Left ventricle myocardium inferior (tissue), 1 donor: ENCODE data around the gene KDM4C. TPM values are rescaled to one million over a fixed set of nuclear protein-coding genes. Genes with fewer than 3 reads are reported as not detected.

ENCODE experiments used
- DNase-seq: peaks from one replicate; pipeline ENCODE4 v3.0.0-alpha.2; 2020
- H3K27ac ChIP-seq: fragments of 200-600 bp; replicated peaks from 2 replicates; pipeline ENCODE4 v1.8.0; 2021
- H3K27me3 ChIP-seq: fragments of 200-600 bp; 2 replicates; pipeline ENCODE4 v1.8.0; 2021; ENCODE audit warnings: low read depth
- H3K36me3 ChIP-seq: fragments of 200-600 bp; 2 replicates; pipeline ENCODE4 v1.8.0; 2021
- H3K4me1 ChIP-seq: fragments of 200-600 bp; 2 replicates; pipeline ENCODE4 v1.8.0; 2021
- H3K4me3 ChIP-seq: fragments of 200-600 bp; 2 replicates; pipeline ENCODE4 v1.8.0; 2021; ENCODE audit warnings: mild to moderate bottlenecking, moderate library complexity
- H3K9me3 ChIP-seq: fragments of 200-600 bp; replicated peaks from 2 replicates; pipeline ENCODE4 v1.8.0; 2021
- CTCF ChIP-seq: fragments of 200-600 bp; IDR thresholded peaks from 2 replicates; pipeline ENCODE4 v1.8.0; 2021; ENCODE audit warnings: antibody characterized with exemption, mild to moderate bottlenecking, borderline replicate concordance
- intact Hi-C: fragments of 100-400 bp; cut with micrococcal nuclease; formaldehyde crosslinking; loops from one replicate; pipeline ENCODE4 v1.11.0; 2022
- total RNA-seq: library from RNA; stranded (reverse); fragmentation: NEBNext Ultra II Directional; extraction: Animal tissue kit (Norgen Biotek cat#: 25700); gene quantifications from one replicate; pipeline ENCODE4 v1.2.1, GENCODE V29; 2021
- donor health status: DM: no; HTN: yes; CAD: no; lungs with severe emphysema.

Gene KDM4C
- total RNA-seq, 1 donor from 2014 or later, result 14.1 TPM

DNA sequence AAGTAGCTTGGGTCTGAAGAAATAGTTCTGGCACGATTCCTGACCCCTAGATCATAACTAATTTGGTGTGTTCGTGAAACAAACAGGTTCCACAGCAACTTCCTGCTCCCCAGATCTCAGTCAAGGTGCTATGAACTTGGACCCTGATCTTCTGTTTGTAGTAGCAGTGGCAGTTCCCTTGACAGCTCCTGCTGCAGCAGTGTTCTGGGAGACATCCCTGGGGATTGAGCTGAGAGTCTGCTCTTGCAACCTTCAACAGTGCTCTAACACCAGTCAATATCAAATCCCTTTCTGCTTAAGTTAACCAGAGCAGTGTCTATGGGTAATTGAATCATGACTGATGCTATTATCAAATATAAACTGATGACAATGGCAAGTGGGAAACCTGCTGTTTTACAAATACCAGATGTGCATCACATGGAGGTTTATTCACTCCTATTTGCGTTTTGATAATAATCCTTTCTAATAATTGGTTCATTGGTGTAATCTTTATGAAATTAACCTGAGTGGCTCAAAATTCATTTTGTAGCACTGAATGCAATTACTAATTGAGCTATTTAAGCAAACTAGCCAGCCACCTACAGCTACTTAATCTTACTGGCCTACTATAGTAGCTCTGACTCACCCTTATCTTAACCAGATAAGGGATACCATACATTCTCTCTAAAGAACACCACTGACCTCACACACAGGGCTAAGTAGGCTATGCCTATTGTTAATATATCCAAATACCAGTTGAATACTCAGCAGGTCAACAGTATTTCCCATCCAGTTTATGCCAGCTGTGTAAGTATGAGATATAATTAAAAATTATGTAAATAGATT, 21.9 kb downstream of the KDM4C start:
- peaks cover 52% of the 10 kb centered on the region for H3K4me1 ChIP-seq
- no peaks in the 10 kb centered on the region for H3K36me3 ChIP-seq
- no peak overlapping the region for H3K4me3 ChIP-seq
- peak overlapping the region; percentile 44 for H3K27ac ChIP-seq
- no peaks in the 10 kb centered on the region for H3K27me3 ChIP-seq
- no peak for TF ChIP-seq CTCF
- intact Hi-C loops, result no loop called here
- H3K9me3 ChIP-seq, result no peaks in the 10 kb centered on the region
- no peak for DNase-seq

GRCh38 chr9:6780690-6781089, 22.9 kb downstream of the KDM4C start:
- Histone ChIP-seq H3K27me3 (no peaks in the 10 kb centered on the region), H3K4me1 (peaks cover 55% of the 10 kb centered on the region), H3K4me3 (no peak overlapping the region), H3K9me3 (no peaks in the 10 kb centered on the region), H3K36me3 (no peaks in the 10 kb centered on the region), H3K27ac (no peak overlapping the region)
- DNase-seq, result no peak
- intact Hi-C loops, result no loop called here
- no peak for TF ChIP-seq CTCF

- Histone ChIP-seq H3K27me3 (no peaks in the 10 kb centered on the region), H3K9me3 (no peaks in the 10 kb centered on the region), H3K4me1 (peaks cover 55% of the 10 kb centered on the region), H3K4me3 (no peak overlapping the region), H3K36me3 (no peaks in the 10 kb centered on the region), H3K27ac (no peak overlapping the region)
- no peak for TF ChIP-seq CTCF
- intact Hi-C loops, result no loop called here
- DNase-seq, result no peak
These were observed 23.7 kb downstream of the KDM4C start for GRCh38 chr9:6781476-6781875.

DNA sequence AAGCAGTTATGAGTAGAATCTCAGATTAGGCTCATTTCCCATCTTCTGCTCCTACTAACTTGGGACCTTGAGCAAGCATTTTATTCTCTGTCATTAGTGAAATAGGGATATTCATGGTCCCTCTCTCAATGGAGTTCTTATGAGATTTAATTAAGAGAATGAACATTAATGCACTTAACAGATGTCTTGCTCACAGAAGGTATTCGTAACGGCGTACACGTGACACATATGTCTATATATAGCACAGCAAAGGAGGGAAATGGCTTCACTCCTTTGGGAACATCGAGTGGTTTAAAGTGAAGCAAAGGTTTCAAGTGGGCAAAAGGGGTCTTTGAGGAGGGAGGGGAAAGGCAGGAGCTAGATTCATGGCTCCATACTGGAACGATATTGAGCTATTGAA, 24.6 kb downstream of the KDM4C start:
- Histone ChIP-seq H3K9me3 (no peaks in the 10 kb centered on the region), H3K27ac (no peak overlapping the region), H3K27me3 (no peaks in the 10 kb centered on the region), H3K4me3 (no peak overlapping the region), H3K36me3 (no peaks in the 10 kb centered on the region), H3K4me1 (peaks cover 58% of the 10 kb centered on the region)
- intact Hi-C loops, result no loop called here
- no peak for TF ChIP-seq CTCF
- no peak for DNase-seq

DNA sequence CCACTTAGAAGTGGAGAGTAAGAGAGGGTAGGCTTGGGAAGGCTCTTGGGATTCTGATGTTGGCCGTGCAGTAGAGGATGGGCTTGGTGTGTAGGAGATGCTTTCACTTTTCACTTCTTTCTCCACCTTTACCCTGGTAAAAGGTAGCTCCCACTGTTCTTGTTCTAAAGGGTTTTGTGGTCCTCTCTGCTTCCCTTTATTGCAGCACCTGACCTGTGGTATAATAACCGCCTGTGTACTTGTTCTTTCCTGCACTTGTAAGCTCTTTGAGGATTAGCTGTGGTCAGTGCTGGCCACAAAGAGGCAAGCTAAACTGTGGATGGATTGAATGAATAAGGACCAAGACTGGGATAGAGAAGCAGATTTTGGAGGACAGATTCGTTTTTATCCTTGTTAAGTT, 25.2 kb downstream of the KDM4C start:
- Histone ChIP-seq H3K27ac (no peak overlapping the region), H3K9me3 (no peaks in the 10 kb centered on the region), H3K4me1 (peaks cover 65% of the 10 kb centered on the region), H3K27me3 (no peaks in the 10 kb centered on the region), H3K36me3 (no peaks in the 10 kb centered on the region), H3K4me3 (no peak overlapping the region)
- intact Hi-C loops, result no loop called here
- no peak for TF ChIP-seq CTCF
- no peak for DNase-seq
